OCI-LY3 (cell line): ENCODE data around the gene FANCC.

Source experiments
- CTCF ChIP-seq: fragments of 200-600, 300-600 bp; sonication (generic); IDR thresholded peaks from 2 replicates; pipeline ENCODE4 v1.5.1; 2014; ENCODE audit warnings: antibody characterized with exemption, low read length, low read depth
- EZH2phosphoT487 ChIP-seq: fragments of 200-600 bp; shearing (Covaris generic); IDR thresholded peaks from 2 replicates; pipeline ENCODE4 v1.6.1; 2018; ENCODE audit warnings: antibody characterized with exemption, mixed run types, low read depth

DNA sequence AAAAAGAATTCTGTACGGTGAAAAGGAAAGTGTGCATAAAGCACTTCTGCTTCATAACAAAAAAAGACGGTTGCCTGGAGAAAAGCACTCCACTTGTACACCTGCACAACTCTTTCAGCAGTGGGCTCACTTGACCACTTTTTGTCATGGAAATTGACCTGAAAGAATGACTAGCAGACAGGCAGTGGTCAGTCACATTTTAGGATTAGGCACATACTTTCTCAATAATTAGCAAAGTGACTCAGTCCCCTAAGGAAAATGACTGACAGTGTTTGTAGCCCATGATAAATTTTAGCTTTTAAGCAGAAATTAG is 169.3 kb downstream of the FANCC start:
- TF ChIP-seq CTCF, result no peak
- TF ChIP-seq EZH2phosphoT487, result no peak
